Measurements from ENCODE around the gene MACROD2. TPM values are rescaled to one million over a fixed set of nuclear protein-coding genes. Genes with fewer than 3 reads are reported as not detected.

Gene MACROD2
- total RNA-seq, 2 donors from 2014 or later: 0.95 to 4.2 TPM

GRCh38 chr20:14902432-14903089 lies 907.2 kb downstream of the MACROD2 start:
- Histone ChIP-seq H3K36me3 (no peaks in the 10 kb centered on the region), H3K4me3 (no peak overlapping the region), H3K27me3 (replicated peaks; ENCODE audit: insufficient read depth) (no peaks in the 10 kb centered on the region), H3K9me3 (no peaks in the 10 kb centered on the region), H3K4me1 (ENCODE audit: control insufficient read depth in 1 of 2, low read depth in 2 of 2) (no peaks in the 10 kb centered on the region), H3K27ac (no peak overlapping the region)
- no peak for TF ChIP-seq CTCF (IDR thresholded peaks at IDR 0.05)
- DNase-seq (ENCODE audit: low spot score) (no peak), ATAC-seq (ENCODE audit: insufficient number of reproducible peaks, low FRiP score, low read depth) (no peak)

- no peaks in the 10 kb centered on the region for H3K9me3 ChIP-seq
- no peak for DNase-seq (ENCODE audit: low spot score)
- no peak for TF ChIP-seq CTCF (IDR thresholded peaks at IDR 0.05)
- ATAC-seq (ENCODE audit: insufficient number of reproducible peaks, low FRiP score, low read depth): no peak
- no peaks in the 10 kb centered on the region for H3K36me3 ChIP-seq
- H3K4me3 ChIP-seq: no peak overlapping the region
- no peaks in the 10 kb centered on the region for H3K4me1 ChIP-seq (ENCODE audit: control insufficient read depth in 1 of 2, low read depth in 2 of 2)
- H3K27me3 ChIP-seq (replicated peaks; ENCODE audit: insufficient read depth): no peaks in the 10 kb centered on the region
- no peak overlapping the region for H3K27ac ChIP-seq
Observed at GRCh38 chr20:14906908-14907434, 911.7 kb downstream of the MACROD2 start.

- no peak overlapping the region for H3K27ac ChIP-seq
- no peak for ATAC-seq (ENCODE audit: insufficient number of reproducible peaks, low FRiP score, low read depth)
- no peak for TF ChIP-seq CTCF (IDR thresholded peaks at IDR 0.05)
- H3K27me3 ChIP-seq (replicated peaks; ENCODE audit: insufficient read depth): no peaks in the 10 kb centered on the region
- DNase-seq (ENCODE audit: low spot score): no peak
- no peaks in the 10 kb centered on the region for H3K36me3 ChIP-seq
- H3K4me3 ChIP-seq: no peak overlapping the region
- H3K4me1 ChIP-seq (ENCODE audit: control insufficient read depth in 1 of 2, low read depth in 2 of 2): peaks cover 0 to 5% of the 10 kb centered on the region in 2 donors
- no peaks in the 10 kb centered on the region for H3K9me3 ChIP-seq
Observed at GRCh38 chr20:14910126-14910525, 914.8 kb downstream of the MACROD2 start.

GRCh38 chr20:14913896-14914620 lies 918.7 kb downstream of the MACROD2 start:
- no peak for TF ChIP-seq CTCF (IDR thresholded peaks at IDR 0.05)
- H3K4me3 ChIP-seq: no peak overlapping the region
- H3K27ac ChIP-seq: no peak overlapping the region
- H3K27me3 ChIP-seq (replicated peaks; ENCODE audit: insufficient read depth): no peaks in the 10 kb centered on the region
- H3K9me3 ChIP-seq: no peaks in the 10 kb centered on the region
- DNase-seq (ENCODE audit: low spot score) (no peak), ATAC-seq (ENCODE audit: insufficient number of reproducible peaks, low FRiP score, low read depth) (no peak)
- peaks cover 0 to 14% of the 10 kb centered on the region in 2 donors for H3K4me1 ChIP-seq (ENCODE audit: control insufficient read depth in 1 of 2, low read depth in 2 of 2)
- no peaks in the 10 kb centered on the region for H3K36me3 ChIP-seq

- DNase-seq (ENCODE audit: low spot score): no peak
Observed at GRCh38 chr20:14914633-14915032, 919.3 kb downstream of the MACROD2 start.

More at GRCh38 chr20:14914633-14915032, 919.3 kb downstream of the MACROD2 start:
- H3K27me3 ChIP-seq (replicated peaks; ENCODE audit: insufficient read depth): no peaks in the 10 kb centered on the region
- TF ChIP-seq CTCF (IDR thresholded peaks at IDR 0.05): no peak
- H3K27ac ChIP-seq: no peak overlapping the region
- H3K36me3 ChIP-seq: no peaks in the 10 kb centered on the region
- peaks cover 0 to 14% of the 10 kb centered on the region in 2 donors for H3K4me1 ChIP-seq (ENCODE audit: control insufficient read depth in 1 of 2, low read depth in 2 of 2)
- no peak for ATAC-seq (ENCODE audit: insufficient number of reproducible peaks, low FRiP score, low read depth)
- no peaks in the 10 kb centered on the region for H3K9me3 ChIP-seq
- H3K4me3 ChIP-seq: no peak overlapping the region
